Fibroblast of skin of right biceps (primary cell): ENCODE results near the gene PRDM15.
A peak's percentile ranks its signal among the peaks of the same experiment; 100 is the strongest.

Experiments used
- DNase-seq: peaks from one replicate; pipeline ENCODE4 v3.0.0-alpha.2; 2013

Gene PRDM15

DNA sequence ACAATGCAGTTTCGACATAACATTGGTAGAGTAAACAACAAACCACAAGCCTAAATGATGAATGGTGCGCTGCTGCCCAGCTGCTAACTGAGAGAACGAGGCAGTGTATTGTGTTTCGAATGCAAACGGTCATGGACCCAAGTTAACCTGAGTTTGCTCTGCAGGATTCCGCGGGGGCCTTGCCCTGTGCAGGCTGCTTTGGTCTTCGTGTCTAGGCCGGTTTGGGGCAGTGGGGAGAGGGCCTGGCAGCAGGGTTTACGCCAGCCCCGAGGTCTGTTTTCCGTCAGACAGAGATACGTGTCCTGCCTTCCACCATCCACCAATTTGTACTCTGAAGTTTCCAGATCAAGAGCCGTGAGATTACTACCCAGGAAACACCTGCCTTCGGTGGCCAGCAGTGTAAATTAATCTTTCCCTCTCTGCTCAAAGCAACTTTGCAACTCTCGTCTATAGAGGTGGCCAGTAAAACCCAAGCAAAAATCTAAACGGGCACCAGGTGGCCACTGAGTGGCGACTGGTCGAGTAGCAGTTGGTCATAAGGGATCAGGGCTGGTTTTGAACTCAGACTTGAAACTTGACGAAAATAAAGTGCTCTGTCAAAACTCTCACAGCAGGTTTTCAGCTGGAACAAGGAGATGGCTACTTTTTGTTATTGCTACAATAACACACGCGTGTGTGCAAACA lies 6.3 kb upstream of the PRDM15 start:
- no peak for DNase-seq

- DNase-seq, result no peak
Observed at GRCh38 chr21:41884501-41885030, 5.4 kb upstream of the PRDM15 start.

DNA sequence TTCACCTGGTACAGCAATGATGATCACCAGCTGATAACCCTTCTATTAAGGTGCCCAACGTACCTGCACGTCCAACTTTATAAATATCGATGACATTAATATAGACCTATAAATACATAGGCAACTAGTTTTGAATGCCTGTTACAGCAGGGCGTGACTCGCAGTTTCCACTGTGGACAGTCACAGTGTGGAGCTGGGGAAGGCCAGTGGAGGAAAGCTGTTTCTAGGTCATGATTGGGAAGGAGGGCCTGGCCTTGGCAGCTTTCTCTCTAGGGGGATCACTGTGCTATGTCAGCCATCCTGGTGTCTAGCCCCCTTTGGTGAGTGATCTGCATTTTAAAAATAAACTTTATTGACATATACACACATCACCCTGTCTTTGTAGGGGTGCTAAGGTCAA lies 4.4 kb upstream of the PRDM15 start:
- DNase-seq, result no peak

GRCh38 chr21:41881051-41881450 lies 1.9 kb upstream of the PRDM15 start:
- no peak for DNase-seq

GRCh38 chr21:41880153-41880552 lies 1.0 kb upstream of the PRDM15 start:
- DNase-seq, result no peak

- peak; percentile 90 for DNase-seq
Observed at GRCh38 chr21:41878831-41879189, 334 bp downstream of the PRDM15 start.

DNA sequence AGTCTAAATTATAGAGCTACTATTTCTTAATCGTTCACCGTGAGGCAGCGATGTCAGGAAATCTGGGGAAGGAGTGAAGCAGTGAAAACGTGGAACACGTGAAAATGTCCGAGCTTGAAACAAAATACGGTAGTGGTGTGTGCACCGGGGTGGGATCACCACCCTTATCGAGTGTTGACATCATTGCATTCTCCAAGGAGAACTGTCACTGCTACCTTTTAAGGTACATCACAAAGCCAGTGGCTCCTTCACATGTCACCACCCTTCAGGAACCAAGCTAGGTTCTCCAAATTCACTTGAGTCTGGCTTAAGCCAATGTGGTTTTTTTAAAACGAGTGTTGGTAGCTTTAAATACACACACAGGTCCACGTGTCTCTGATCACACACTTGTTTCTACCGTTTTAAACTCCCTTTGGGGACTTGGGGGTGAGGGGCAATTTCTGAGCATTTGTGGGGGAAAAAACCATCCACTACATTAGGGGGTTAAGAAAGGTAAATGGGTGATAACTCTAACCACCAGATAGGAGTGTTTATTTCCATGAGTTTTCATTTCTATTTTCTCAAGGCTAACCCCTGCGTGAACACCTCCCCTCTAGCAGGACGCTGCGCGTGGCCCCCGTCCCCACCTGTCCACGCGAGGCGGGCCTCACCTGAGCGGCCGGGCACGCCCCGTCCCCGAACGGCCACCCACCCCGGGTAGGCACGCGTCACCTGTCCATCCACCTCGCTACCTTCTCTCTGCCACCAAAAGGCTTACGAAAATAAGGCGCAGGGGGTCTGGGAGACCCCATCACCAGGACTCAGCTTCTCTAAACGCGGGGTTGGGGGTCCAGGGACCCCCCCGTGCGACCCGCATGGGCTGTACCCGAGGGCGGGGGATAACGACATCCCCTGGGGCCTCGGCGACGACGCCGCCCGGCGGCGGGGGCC lies 978 bp downstream of the PRDM15 start:
- DNase-seq, result peak; percentile 47

- DNase-seq, result no peak
Observed at GRCh38 chr21:41876928-41877652, 2.1 kb downstream of the PRDM15 start.

- no peak for DNase-seq
Observed at GRCh38 chr21:41876396-41876795, 2.7 kb downstream of the PRDM15 start.

- DNase-seq, result no peak
Observed at GRCh38 chr21:41875086-41875485, 4.1 kb downstream of the PRDM15 start.

GRCh38 chr21:41874611-41875010 lies 4.5 kb downstream of the PRDM15 start:
- no peak for DNase-seq

GRCh38 chr21:41873426-41873825 lies 5.7 kb downstream of the PRDM15 start:
- no peak for DNase-seq

DNA sequence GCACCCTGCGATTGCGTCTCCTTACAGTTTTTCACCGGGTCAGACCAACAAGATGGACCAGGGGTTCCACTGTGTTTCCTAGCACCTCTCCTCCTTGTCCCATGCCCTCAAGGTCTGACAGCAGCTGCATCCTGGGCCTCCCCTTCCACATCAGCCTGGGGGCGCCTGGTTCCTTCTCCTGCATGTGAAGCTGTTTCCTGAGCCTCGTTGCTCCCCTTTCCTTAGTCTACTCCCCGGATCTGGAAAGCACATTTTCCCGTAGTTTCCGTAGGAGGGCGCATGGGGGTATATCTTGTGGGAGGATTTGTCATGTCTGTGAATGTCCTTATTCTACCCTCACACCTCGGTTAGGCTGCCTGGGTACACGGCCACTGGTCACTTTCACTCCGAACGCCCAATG lies 6.1 kb downstream of the PRDM15 start:
- DNase-seq, result peak; percentile 26

GRCh38 chr21:41871293-41872030 lies 7.7 kb downstream of the PRDM15 start:
- no peak for DNase-seq

- DNase-seq, result no peak
Observed at GRCh38 chr21:41869771-41870170, 9.4 kb downstream of the PRDM15 start.

GRCh38 chr21:41868062-41868710 lies 11.0 kb downstream of the PRDM15 start:
- peak; percentile 53 for DNase-seq

DNA sequence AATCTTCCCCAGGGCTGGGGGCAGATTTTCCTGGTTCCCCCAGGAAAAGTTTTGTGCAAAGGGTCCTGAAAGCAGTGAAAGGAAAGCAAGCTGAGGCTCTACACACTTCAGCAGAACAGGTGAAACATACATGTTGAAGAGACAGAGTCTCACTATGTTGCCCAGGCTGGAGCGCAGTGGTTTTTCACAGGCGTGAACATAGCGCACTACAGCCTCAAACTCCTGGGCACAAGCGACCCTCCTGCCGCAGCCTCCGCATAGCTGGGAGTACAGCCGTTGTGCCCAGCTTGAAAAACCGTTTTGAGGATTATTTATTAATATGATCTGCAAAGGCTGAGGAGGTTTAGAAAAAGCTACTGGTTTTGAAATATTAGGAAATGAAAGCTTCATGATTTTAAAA lies 11.8 kb downstream of the PRDM15 start:
- no peak for DNase-seq

DNA sequence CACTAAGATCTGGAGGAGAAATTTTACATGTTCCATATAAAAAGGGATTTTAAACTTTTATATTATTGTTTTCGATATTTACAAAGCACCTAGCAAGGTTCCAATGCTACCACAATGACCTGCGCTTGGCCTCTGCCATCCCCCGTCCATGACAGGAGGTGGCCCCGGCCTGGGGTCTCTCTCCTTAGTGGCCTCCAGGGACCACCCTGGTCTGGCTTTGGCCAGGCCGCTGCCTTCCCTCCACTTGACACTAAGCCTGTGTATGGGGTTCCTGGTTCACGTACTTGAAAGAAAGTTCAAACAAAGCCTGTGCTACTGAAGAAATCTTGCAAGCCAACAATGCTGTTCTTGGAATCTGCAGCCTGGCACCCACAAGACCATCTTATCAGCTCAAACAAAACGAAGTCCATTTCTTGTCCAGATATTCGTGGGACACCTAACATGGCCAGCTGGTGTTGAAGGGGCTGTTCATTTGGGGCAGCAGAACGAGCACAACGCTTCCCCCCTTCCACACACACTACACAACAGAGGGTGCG lies 12.8 kb downstream of the PRDM15 start:
- DNase-seq, result no peak

DNA sequence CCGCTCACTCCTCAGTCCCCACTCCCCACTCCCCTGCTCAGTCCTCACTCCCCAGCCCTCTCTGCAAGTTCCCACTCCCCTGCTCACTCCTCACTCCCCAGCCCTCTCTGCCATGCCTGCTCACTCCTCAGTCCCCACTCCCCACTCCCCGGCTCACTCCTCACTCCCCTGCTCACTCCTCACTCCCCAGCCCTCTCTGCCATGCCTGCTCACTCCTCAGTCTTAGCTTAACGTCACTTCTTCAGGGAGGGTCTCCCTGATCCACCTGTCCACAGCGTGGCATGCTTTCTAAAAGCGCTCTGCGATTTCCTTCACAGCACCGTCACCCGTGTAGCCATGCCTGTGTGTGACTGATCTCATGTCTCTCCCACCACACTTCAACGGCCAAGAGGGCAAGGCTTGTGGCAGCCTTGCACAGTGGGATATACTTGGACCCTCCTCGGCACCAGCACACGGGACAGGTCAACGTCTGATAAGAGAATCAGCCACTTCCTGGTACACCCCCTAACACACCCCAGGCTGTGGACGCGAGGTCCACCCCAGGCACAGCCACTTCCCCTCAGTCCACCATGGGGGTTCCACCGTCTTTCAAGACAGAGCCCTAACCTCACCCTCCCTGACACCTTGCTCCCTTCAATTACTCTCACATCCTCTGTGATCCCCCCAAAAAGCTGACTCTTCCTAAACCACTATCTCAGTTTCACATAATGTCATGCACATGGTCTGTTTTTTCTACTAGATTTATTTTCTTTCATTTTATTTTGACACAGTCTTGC lies 14.0 kb downstream of the PRDM15 start:
- no peak for DNase-seq

GRCh38 chr21:41864311-41865001 lies 14.7 kb downstream of the PRDM15 start:
- DNase-seq, result no peak

- DNase-seq, result no peak
Observed at GRCh38 chr21:41863439-41863740, 15.8 kb downstream of the PRDM15 start.
